Thyroid gland (tissue), 4 donors: ENCODE measurements around the gene GPR83.

Experiments used
- CTCF ChIP-seq, 6 experiments: fragments of 200-600 bp in 3 of 6; fragments of 450-650 bp in 3 of 6; sonication (generic) in 3 of 6; IDR thresholded peaks; one replicate each; pipeline ENCODE4 v1.5.1; 2016 to 2019; ENCODE audit warnings: antibody characterized with exemption in 6 of 6, mild to moderate bottlenecking in 2 of 6, inconsistent platforms in 1 of 6, moderate library complexity in 1 of 6
- POLR2A ChIP-seq, 2 donors: fragments of 450-650 bp; IDR thresholded peaks; one replicate each; pipeline ENCODE4 v1.6.1; 2017; ENCODE audit warnings: antibody characterized with exemption in 2 of 2, mild to moderate bottlenecking in 2 of 2, moderate library complexity in 1 of 2

GRCh38 chr11:94445641-94446040 is 44.4 kb upstream of the GPR83 start:
- TF ChIP-seq CTCF (IDR thresholded peaks at IDR 0.05) (no peak), POLR2A (IDR thresholded peaks at IDR 0.05) (no peak)
